ENCODE data around the gene NRCAM.

Gene NRCAM

DNA sequence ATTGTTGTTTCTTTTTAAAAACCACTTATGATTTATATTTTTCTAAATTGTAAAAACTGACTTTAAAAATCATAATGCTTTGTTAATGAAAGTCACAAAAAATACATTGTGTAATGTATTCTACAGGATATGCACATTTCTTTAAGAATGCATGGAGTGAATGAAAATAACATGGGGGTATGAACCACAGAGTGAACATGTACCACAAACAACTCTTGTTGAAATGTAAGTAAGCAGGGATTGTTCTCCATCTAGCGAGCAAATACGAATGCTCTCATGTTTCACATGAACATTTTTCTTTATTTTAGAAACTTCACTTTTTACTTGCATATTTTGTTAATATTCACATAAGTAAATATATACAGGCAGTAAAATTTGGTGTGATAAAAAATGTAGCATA lies 290.5 kb downstream of the NRCAM start:
- Histone ChIP-seq H3K9me3 (ENCODE audit: insufficient read depth, low read depth, low read length) (no peaks in the 10 kb centered on the region), H3K4me1 (ENCODE audit: insufficient read depth, low read length) (no peaks in the 10 kb centered on the region), H3K4me3 (ENCODE audit: low read length) (no peak overlapping the region), H3K36me3 (ENCODE audit: insufficient read depth, low read length) (no peaks in the 10 kb centered on the region), H3K9ac (ENCODE audit: low read depth, low read length) (no peak overlapping the region), H3K27me3 (ENCODE audit: insufficient read depth, low read length) (no peaks in the 10 kb centered on the region), H3K27ac (ENCODE audit: low read depth, low read length) (no peak overlapping the region)
- 100% methylated on average over 1 of the region's 2 CpGs for WGBS

DNA sequence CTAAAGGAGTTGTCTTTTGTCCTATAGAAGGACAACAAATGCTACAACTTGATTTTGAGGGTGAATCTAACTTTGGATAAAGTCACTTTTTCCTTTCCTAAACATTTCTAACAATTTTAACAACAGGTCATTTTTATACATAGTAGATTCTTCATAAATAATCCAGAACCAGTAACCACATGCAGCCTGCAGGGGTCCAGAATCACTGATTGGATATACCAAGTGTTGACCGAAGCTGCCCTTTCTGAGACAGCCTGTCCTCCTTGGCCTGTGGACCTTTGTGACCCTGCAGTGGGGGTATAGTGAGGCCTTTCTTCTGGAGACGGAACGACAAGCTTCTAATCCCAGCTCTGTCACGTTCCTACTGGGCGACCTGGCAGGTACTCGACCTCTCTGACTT lies 291.3 kb downstream of the NRCAM start:
- H3K4me1 ChIP-seq (ENCODE audit: insufficient read depth, low read length), result no peaks in the 10 kb centered on the region
- H3K27me3 ChIP-seq (ENCODE audit: insufficient read depth, low read length), result no peaks in the 10 kb centered on the region
- no peaks in the 10 kb centered on the region for H3K36me3 ChIP-seq (ENCODE audit: insufficient read depth, low read length)
- no peak overlapping the region for H3K27ac ChIP-seq (ENCODE audit: low read depth, low read length)
- WGBS, result 74% methylated on average over 6 of the region's 6 CpGs
- H3K9ac ChIP-seq (ENCODE audit: low read depth, low read length), result no peak overlapping the region
- no peaks in the 10 kb centered on the region for H3K9me3 ChIP-seq (ENCODE audit: insufficient read depth, low read depth, low read length)
- no peak overlapping the region for H3K4me3 ChIP-seq (ENCODE audit: low read length)

DNA sequence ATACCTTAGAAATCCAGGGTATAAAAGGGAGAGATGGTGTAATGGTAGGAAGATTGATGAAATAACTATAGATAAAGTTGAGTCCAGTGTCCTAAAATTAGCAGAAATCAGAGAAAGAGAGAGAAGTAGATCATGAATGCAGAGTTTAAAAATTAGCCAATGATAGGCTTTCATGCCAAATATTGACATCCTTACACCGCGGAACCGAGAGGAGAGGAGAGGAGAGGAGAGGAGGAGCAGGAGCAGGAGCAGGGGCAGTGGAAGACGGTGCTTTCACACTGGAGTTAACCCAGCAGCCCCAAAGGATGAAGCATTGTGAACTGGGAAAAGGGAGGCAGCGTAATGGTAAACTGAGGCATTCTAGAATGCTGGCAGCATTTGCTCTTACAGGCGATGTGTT lies 291.9 kb downstream of the NRCAM start:
- no peaks in the 10 kb centered on the region for H3K27me3 ChIP-seq (ENCODE audit: insufficient read depth, low read length)
- H3K9me3 ChIP-seq (ENCODE audit: insufficient read depth, low read depth, low read length), result no peaks in the 10 kb centered on the region
- no peak overlapping the region for H3K27ac ChIP-seq (ENCODE audit: low read depth, low read length)
- 75% methylated on average over 6 of the region's 6 CpGs for WGBS
- no peak overlapping the region for H3K9ac ChIP-seq (ENCODE audit: low read depth, low read length)
- H3K36me3 ChIP-seq (ENCODE audit: insufficient read depth, low read length), result no peaks in the 10 kb centered on the region
- no peak overlapping the region for H3K4me3 ChIP-seq (ENCODE audit: low read length)
- H3K4me1 ChIP-seq (ENCODE audit: insufficient read depth, low read length), result no peaks in the 10 kb centered on the region

DNA sequence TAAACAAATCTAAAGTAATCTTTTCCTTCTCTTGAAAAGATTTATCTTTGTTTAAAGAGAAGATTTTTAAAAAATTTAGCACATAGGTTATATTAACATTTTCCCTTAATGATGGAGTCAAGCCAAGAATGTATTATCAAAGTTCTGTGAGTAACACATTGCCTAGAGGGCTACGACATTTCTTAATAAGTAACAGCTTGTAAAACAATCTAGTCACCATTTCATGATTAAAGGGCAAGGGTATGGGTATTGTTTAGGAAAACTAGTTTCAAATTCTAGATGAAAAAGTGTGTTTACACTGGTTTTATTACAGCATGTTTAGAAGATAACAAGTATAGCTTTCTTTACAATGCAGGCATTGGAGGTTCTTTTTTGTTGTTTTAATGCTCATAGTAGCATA lies 297.5 kb downstream of the NRCAM start:
- Histone ChIP-seq H3K27ac (ENCODE audit: low read depth, low read length) (no peak overlapping the region), H3K27me3 (ENCODE audit: insufficient read depth, low read length) (no peaks in the 10 kb centered on the region), H3K9me3 (ENCODE audit: insufficient read depth, low read depth, low read length) (no peaks in the 10 kb centered on the region), H3K36me3 (ENCODE audit: insufficient read depth, low read length) (no peaks in the 10 kb centered on the region), H3K4me3 (ENCODE audit: low read length) (no peak overlapping the region), H3K9ac (ENCODE audit: low read depth, low read length) (no peak overlapping the region), H3K4me1 (ENCODE audit: insufficient read depth, low read length) (no peaks in the 10 kb centered on the region)
- WGBS, result 88% methylated on average over 1 of the region's 1 CpG

DNA sequence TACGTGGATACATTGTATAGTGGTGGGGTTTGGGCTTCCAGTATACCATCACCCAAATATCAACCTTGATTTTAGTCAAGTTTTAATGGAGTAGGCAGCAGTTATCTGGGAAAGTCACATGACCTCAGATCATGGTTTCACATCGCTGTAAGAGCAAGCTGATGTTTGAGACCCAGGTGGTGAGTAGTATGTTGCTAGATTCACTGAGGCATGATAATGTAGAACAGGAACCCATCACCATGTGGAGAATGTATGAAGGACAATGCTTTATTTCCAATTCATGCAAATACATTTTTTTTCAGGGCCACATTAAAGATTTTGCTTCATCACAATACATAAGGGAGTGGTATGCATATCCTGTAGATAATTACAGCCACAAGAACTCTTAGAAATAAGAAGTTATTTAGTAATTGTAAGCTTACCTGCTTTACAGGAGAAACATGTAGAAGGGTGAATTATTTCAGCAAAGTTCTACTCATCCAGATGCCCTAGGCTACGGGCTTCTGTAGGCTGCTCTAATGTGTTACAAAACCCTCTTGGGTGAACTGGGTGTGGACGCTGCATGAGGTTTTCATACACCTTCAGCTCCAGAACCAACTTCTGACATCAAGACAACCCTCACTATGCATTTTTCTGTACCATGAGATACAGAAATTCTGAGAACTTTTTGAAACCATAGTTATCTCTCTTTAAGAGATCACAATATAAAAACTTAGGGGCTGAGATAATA lies 298.5 kb downstream of the NRCAM start:
- no peak overlapping the region for H3K27ac ChIP-seq (ENCODE audit: low read depth, low read length)
- no peaks in the 10 kb centered on the region for H3K27me3 ChIP-seq (ENCODE audit: insufficient read depth, low read length)
- H3K9me3 ChIP-seq (ENCODE audit: insufficient read depth, low read depth, low read length), result no peaks in the 10 kb centered on the region
- no peak overlapping the region for H3K9ac ChIP-seq (ENCODE audit: low read depth, low read length)
- H3K4me3 ChIP-seq (ENCODE audit: low read length), result no peak overlapping the region
- no peaks in the 10 kb centered on the region for H3K4me1 ChIP-seq (ENCODE audit: insufficient read depth, low read length)
- WGBS, result 89% methylated on average over 3 of the region's 4 CpGs
- H3K36me3 ChIP-seq (ENCODE audit: insufficient read depth, low read length), result no peaks in the 10 kb centered on the region

DNA sequence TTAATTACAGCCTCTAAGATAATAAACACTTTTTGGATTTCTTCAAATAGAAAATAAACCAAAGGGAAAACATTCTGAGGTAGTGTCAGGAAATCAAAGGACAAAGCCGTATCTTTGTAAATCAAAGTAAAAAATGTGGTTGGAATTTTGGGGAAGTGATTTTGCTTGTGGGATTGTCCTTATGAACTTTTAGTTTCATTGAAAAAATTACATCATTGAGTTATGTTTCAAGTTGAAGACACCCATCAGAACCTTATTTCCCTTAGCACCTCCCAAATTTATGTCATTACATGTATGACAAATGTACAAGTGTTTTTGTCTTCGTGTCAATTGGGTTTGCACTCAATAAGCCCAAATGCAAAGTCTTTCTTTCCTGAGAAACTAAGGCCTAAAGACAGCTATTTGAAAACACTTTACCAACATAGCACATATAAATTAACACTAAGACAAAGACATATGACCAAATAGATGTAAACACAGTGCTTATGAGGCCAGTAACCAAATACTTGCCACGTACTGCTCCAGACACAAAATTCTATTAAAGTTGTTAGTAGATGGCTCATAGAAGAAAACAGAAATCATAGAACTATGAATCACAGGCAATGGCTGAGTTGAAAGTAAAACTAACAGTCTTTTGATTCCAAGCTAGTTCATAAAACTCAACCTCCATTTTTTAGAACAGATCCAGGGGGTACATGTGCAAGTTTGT lies 299.2 kb downstream of the NRCAM start:
- Histone ChIP-seq H3K36me3 (ENCODE audit: insufficient read depth, low read length) (no peaks in the 10 kb centered on the region), H3K4me3 (ENCODE audit: low read length) (no peak overlapping the region), H3K27me3 (ENCODE audit: insufficient read depth, low read length) (no peaks in the 10 kb centered on the region), H3K9ac (ENCODE audit: low read depth, low read length) (no peak overlapping the region), H3K4me1 (ENCODE audit: insufficient read depth, low read length) (no peaks in the 10 kb centered on the region), H3K9me3 (ENCODE audit: insufficient read depth, low read depth, low read length) (no peaks in the 10 kb centered on the region), H3K27ac (ENCODE audit: low read depth, low read length) (no peak overlapping the region)
- 92% methylated on average over 3 of the region's 3 CpGs for WGBS

DNA sequence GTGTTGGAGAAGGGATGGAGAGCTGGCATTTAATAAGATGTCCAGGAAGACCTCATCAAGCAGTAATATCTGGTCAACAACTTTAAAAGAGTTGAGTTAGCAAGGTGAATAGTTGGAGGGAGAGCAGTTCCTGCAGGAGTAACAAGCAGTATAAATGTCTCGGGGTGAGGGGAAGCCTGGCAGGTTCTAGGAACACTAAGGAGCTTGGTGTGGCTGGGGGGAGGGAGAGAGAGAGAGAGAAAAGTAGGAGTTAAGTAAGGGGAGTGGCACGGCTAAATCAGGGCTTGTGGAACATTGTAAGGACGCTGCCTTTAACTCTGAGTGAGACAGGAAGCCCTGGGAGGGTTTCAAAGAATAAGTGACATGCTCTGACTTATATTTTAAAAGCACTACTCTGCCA lies 304.0 kb downstream of the NRCAM start:
- Histone ChIP-seq H3K9me3 (ENCODE audit: insufficient read depth, low read depth, low read length) (no peaks in the 10 kb centered on the region), H3K4me3 (ENCODE audit: low read length) (no peak overlapping the region), H3K9ac (ENCODE audit: low read depth, low read length) (no peak overlapping the region), H3K27me3 (ENCODE audit: insufficient read depth, low read length) (no peaks in the 10 kb centered on the region), H3K4me1 (ENCODE audit: insufficient read depth, low read length) (no peaks in the 10 kb centered on the region), H3K36me3 (ENCODE audit: insufficient read depth, low read length) (no peaks in the 10 kb centered on the region), H3K27ac (ENCODE audit: low read depth, low read length) (no peak overlapping the region)
- WGBS, result 39% methylated on average over 3 of the region's 3 CpGs

DNA sequence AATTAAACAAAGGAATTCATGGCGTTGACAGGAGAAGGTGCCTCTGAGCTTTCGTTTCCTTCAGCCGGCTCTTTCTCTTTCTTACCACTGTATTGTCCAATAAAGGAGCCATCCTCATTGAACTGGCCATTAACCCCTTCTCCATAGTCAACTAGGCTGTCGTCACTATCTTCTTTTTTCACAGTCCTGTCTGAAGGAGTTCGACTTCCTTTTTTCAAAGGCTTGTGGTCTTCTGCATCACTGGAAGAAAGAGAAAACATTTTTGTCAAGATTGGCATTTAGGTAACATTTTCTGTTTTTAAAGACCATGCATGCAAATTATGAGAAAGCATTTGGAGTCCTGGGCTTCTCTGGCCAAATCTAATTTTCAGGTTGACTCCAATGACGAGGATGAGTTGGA lies 306.3 kb downstream of the NRCAM start:
- 91% methylated on average over 6 of the region's 6 CpGs for WGBS
- no peak overlapping the region for H3K4me3 ChIP-seq (ENCODE audit: low read length)

DNA sequence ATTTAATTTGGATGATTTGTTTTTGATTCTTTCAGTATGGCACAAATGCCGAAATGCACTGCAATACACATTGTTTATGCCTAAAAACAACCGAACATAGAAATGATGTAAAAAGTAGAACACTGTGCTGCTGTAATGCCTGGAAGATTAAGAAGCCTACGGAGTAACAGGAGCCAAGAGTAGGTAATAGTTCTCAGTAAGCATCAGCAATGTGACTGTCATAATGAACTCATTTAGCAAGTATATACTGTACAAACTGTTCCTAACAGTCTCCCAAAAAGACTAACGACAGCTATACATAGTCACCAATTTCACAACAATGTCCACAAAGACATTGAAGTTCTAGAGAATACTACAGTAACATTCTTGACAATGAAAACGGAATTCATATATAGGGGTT lies 307.1 kb downstream of the NRCAM start:
- Histone ChIP-seq H3K4me3 (ENCODE audit: low read length) (no peak overlapping the region), H3K27me3 (ENCODE audit: insufficient read depth, low read length) (no peaks in the 10 kb centered on the region), H3K9me3 (ENCODE audit: insufficient read depth, low read depth, low read length) (no peaks in the 10 kb centered on the region), H3K36me3 (ENCODE audit: insufficient read depth, low read length) (no peaks in the 10 kb centered on the region), H3K27ac (ENCODE audit: low read depth, low read length) (no peak overlapping the region), H3K9ac (ENCODE audit: low read depth, low read length) (no peak overlapping the region), H3K4me1 (ENCODE audit: insufficient read depth, low read length) (no peaks in the 10 kb centered on the region)
- WGBS, result 93% methylated on average over 5 of the region's 5 CpGs

More for the DNA sequence above, 306.3 kb downstream of the NRCAM start:
- Histone ChIP-seq H3K9me3 (ENCODE audit: insufficient read depth, low read depth, low read length) (no peaks in the 10 kb centered on the region), H3K27ac (ENCODE audit: low read depth, low read length) (no peak overlapping the region), H3K36me3 (ENCODE audit: insufficient read depth, low read length) (no peaks in the 10 kb centered on the region), H3K27me3 (ENCODE audit: insufficient read depth, low read length) (no peaks in the 10 kb centered on the region), H3K9ac (ENCODE audit: low read depth, low read length) (no peak overlapping the region), H3K4me1 (ENCODE audit: insufficient read depth, low read length) (no peaks in the 10 kb centered on the region)

DNA sequence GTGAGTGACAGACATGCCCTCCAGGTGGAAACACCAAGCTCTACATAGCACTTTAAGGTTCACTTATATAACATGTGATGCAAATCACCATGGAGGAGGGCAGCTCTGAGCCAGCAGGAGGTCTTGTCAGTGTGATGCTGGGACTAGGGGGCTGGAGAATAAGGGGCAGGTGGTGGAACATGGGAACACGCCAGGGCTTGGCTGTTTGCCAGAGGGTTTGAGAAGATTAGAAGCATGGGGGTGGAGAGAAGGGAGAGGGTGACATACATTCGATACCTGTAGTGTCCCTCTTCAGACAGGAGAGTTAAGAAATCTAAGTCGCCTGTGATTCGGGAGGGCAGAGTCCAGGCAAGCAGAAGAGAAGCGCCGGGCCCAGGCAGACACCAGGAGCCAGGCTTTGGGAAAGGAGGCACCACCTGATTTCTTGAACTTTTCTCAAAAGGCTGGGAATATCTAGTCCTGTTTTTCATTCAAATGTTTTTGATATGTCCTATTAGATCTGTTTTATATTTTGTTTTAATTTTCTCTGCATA lies 309.1 kb downstream of the NRCAM start:
- WGBS, result 91% methylated on average over 6 of the region's 6 CpGs

DNA sequence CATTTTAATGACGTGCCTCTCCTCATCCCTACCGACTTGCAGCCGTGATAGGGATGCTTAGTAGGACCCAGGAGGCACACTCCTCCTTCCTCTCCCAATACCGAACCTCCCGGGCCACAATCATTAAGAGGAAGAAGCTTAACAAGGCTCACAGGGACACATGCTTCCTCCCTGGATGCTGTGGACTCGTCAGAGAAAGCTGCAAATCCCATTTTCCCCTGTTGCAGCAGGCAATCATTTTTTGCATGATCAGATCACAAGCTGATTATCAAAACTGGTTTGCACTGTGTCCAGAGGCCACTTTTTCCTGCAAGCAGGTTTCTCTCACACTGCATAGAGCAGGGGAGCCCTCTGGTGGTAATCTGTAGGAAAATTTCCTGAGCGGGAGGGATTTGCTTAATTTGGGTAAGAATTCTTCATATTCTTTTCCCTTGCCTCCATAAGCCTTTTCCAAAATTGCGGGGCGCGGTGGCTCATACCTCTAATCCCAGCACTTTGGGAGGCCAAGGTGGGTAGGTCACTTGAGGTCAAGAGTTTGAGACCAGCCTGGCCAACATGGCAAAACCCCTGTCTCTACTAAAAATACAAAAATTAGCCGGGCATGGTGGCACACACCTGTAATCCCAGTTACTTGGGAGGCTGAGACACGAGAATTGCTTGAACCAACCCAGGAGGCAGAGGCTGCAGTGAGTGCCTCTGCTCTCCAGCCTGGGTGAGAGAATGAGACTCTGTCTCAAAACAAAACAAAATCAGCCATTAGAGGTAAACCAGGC lies 310.0 kb downstream of the NRCAM start:
- H3K9ac ChIP-seq (ENCODE audit: low read depth, low read length), result peak overlapping the region; percentile 30; the same call in 1 of the 2 replicates

More for the DNA sequence above, 309.1 kb downstream of the NRCAM start:
- Histone ChIP-seq H3K9ac (ENCODE audit: low read depth, low read length) (no peak overlapping the region), H3K4me3 (ENCODE audit: low read length) (no peak overlapping the region), H3K9me3 (ENCODE audit: insufficient read depth, low read depth, low read length) (no peaks in the 10 kb centered on the region), H3K4me1 (ENCODE audit: insufficient read depth, low read length) (no peaks in the 10 kb centered on the region), H3K36me3 (ENCODE audit: insufficient read depth, low read length) (no peaks in the 10 kb centered on the region), H3K27me3 (ENCODE audit: insufficient read depth, low read length) (no peaks in the 10 kb centered on the region), H3K27ac (ENCODE audit: low read depth, low read length) (no peak overlapping the region)

More for the DNA sequence above, 310.0 kb downstream of the NRCAM start:
- no peak overlapping the region for H3K27ac ChIP-seq (ENCODE audit: low read depth, low read length)
- no peaks in the 10 kb centered on the region for H3K36me3 ChIP-seq (ENCODE audit: insufficient read depth, low read length)
- H3K9me3 ChIP-seq (ENCODE audit: insufficient read depth, low read depth, low read length), result no peaks in the 10 kb centered on the region
- H3K27me3 ChIP-seq (ENCODE audit: insufficient read depth, low read length), result no peaks in the 10 kb centered on the region
- H3K4me3 ChIP-seq (ENCODE audit: low read length), result peak overlapping the region; percentile 59
- 24% methylated on average over 11 of the region's 12 CpGs for WGBS
- no peaks in the 10 kb centered on the region for H3K4me1 ChIP-seq (ENCODE audit: insufficient read depth, low read length)

All from HUES64 (cell line).